HG03521 (cell line): Measurements from ENCODE around the gene LGALS7.

Experiments
- ATAC-seq: cut with Tn5 transposase; IDR thresholded peaks from one replicate; pipeline ENCODE4 v1.9.1; 2021; ENCODE audit warnings: mild to moderate bottlenecking, moderate library complexity; ENCODE audit not compliant: unreplicated experiment

The LGALS7 gene

GRCh38 chr19:38741670-38742069 is 31.6 kb downstream of the LGALS7 start:
- ATAC-seq = no peak

GRCh38 chr19:38740932-38741331 is 32.4 kb downstream of the LGALS7 start:
- no peak for ATAC-seq

GRCh38 chr19:38740257-38740592 is 33.1 kb downstream of the LGALS7 start:
- ATAC-seq = no peak

- ATAC-seq = no peak
These were observed 33.7 kb downstream of the LGALS7 start for GRCh38 chr19:38739440-38740256.

- ATAC-seq = no peak
These were observed 35.2 kb downstream of the LGALS7 start for GRCh38 chr19:38737921-38738737.

- ATAC-seq = no peak
These were observed 35.9 kb downstream of the LGALS7 start for GRCh38 chr19:38737281-38737865.

GRCh38 chr19:38736413-38737280 is 36.7 kb downstream of the LGALS7 start:
- no peak for ATAC-seq

- ATAC-seq = no peak
These were observed 37.3 kb downstream of the LGALS7 start for GRCh38 chr19:38736036-38736412.

GRCh38 chr19:38735257-38735686 is 38.0 kb downstream of the LGALS7 start:
- no peak for ATAC-seq

- ATAC-seq = no peak
These were observed 38.7 kb downstream of the LGALS7 start for GRCh38 chr19:38734426-38735256.

- no peak for ATAC-seq
These were observed 39.2 kb downstream of the LGALS7 start for GRCh38 chr19:38734176-38734425.

- ATAC-seq = no peak
These were observed 39.7 kb downstream of the LGALS7 start for GRCh38 chr19:38733493-38734175.

- no peak for ATAC-seq
These were observed 40.1 kb downstream of the LGALS7 start for GRCh38 chr19:38733241-38733492.

- no peak for ATAC-seq
These were observed 41.5 kb downstream of the LGALS7 start for GRCh38 chr19:38731654-38732301.

GRCh38 chr19:38730731-38731589 is 42.4 kb downstream of the LGALS7 start:
- ATAC-seq = no peak

- no peak for ATAC-seq
These were observed 42.9 kb downstream of the LGALS7 start for GRCh38 chr19:38730470-38730730.

- no peak for ATAC-seq
These were observed 43.5 kb downstream of the LGALS7 start for GRCh38 chr19:38729653-38730469.
